NCI-H446 treated with DMSO at 0.1 percent for 48 hours (cell line): ENCODE results near the gene PSKH1.
"Not testable (repeated sequence)": the region's sequence is repeated elsewhere in the genome, so short reads cannot be mapped to it uniquely, and the experiment has no call there.

Experiments used
- DNase-seq: peaks from one replicate; lab custom pipeline; 2025; lab: John Stamatoyannopoulos, UW

Gene PSKH1

GRCh38 chr16:67886387-67886786 lies 6.7 kb upstream of the PSKH1 start:
- DNase-seq: no peak

DNA sequence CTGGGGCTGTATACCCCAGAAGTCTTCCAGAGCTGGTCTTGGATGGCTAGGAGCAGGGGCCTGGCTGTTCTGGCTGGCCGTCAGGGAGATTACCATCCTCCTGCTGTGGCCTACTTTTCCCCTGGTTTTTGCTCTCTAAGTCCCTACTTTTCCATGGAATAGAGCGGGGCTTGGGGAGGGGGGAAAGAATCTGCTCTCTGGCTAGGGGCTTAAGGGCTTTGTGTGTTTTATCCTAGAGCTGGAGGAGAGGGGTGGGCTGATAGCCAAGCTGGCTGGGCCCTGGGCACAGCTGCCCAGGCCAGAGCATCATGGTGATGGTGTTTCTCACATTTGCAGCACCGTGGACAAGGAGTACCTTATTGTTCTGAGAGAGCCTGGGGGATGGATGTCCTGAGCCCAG lies 4.7 kb upstream of the PSKH1 start:
- DNase-seq: no peak

- no peak for DNase-seq
Measured at GRCh38 chr16:67892375-67892774, 679 bp upstream of the PSKH1 start.

DNA sequence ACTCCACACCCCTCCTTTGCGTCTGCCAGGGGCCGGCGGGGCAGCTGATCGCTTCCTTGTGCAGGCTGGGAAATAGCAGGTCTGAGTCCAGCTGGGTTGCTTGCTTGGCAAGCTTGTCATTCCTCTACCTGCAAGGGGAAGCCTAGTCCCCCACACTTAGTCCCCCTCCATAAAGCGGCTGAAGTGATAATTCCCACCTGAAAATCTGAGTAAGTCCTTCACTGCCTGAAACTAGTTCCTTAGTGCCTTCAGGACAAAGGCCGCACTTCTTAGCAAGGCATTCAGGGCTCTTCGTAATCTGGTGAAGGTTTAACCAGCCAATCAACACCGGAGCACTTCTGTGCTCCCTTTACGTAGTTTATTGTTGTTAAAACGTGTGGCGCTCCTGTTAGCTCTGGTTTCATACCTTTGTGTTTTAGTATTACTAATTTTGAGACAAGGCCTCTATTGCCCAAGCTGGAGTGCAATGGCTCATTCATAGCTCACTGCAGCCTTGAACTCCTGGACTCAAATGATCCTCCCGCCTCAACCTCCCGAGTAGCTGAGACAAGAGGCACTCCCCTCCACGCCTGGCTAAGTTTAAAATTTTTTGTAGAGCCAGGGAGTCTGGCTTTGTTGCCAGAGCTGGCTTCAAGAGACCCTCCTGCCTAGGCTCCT lies 817 bp downstream of the PSKH1 start:
- no peak for DNase-seq

GRCh38 chr16:67897231-67897630 lies 4.2 kb downstream of the PSKH1 start:
- no peak for DNase-seq

DNA sequence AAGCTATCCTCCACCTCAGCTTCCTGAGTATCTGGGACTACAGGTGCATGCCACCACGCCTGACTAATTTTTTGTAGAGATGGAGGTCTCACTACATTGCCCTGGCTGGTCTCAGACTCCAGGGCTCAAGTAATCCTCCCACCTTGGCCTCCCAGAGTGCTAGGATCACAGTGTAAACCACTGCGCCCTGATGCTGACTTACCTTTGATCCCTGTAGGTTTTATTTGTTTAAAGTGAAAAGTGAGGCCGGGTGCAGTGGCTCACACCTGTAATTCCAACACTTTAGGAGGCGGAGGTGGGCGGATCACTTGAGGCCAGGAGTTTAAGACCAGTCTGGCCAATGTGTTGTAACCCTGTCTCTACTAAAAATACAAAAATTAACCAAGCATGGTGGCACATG lies 8.7 kb downstream of the PSKH1 start:
- no peak for DNase-seq

GRCh38 chr16:67902831-67903230 lies 9.8 kb downstream of the PSKH1 start:
- DNase-seq: no peak

DNA sequence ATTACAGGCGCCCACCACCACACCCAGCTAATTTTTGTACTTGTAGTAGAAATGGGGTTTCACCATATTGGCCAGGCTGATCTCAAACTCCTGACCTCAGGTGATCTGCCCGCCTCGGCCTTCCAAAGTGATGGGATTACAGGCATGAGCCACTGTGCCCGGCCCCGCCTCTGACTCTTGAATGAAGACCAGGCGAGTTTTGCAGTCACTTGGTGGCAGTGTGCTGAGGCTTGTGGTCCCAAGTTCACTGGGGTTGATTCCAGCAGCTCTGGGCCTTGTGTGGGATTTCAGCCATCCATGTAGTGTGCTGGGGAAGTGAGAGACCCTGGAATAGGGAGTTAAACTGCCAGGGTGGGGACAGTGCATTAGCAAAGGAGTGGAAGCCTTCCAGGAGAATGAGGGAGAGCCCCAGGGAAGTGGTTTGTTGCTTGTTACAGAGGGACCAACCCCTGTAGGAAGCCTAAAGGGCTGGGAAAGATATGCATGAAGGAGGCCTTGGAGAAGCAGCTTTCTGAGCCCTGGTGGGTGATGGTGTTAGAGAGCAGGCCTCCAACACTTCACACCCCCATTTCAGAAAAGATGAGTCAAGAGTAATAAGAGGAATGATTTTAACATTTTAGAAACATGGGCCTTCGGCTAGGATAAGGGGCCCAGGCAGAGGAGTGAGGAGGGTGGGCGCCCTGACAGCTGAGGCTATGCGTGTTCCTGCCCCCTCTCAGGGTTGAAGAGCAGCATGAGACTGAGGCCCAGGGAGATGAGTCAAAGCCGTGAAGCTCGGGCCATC lies 14.5 kb downstream of the PSKH1 start:
- DNase-seq: no peak

- no peak for DNase-seq
Measured at GRCh38 chr16:67909056-67909742, 16.1 kb downstream of the PSKH1 start.

DNA sequence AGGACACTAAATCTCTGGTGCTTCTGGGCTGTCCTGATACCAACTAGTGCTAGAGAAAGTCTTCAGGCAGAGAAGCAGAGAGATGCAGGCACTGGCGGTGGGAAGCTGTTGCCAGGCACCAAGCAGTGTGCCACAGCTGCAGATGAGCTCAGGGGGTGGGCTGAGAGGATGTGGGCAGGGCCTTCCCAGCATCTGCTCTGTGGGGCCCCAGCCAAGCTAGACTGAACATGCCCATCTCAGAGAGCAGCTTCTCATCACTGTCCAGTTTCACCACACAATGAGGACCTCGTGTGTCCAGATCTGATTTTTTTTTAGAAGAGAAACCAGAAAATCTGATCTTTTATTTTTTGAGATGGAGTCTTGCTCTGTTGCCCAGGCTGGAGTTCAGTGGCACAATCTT lies 17.1 kb downstream of the PSKH1 start:
- DNase-seq: no peak

- no peak for DNase-seq
Measured at GRCh38 chr16:67914758-67915495, 21.9 kb downstream of the PSKH1 start.

DNA sequence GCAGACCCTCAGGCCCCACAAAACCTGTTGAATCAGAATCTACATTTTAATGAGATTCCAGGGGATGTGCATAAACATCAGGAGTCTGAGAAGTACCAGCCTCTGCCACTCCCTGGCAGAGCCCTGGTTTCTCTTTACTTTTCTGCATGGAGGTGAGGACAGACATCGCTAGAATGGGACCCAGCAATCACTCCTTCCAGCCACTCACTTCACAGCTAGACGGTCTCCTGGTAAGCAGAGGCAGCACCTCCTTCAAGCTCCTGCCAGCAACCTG lies 22.4 kb downstream of the PSKH1 start:
- not testable (repeated sequence) for DNase-seq

DNA sequence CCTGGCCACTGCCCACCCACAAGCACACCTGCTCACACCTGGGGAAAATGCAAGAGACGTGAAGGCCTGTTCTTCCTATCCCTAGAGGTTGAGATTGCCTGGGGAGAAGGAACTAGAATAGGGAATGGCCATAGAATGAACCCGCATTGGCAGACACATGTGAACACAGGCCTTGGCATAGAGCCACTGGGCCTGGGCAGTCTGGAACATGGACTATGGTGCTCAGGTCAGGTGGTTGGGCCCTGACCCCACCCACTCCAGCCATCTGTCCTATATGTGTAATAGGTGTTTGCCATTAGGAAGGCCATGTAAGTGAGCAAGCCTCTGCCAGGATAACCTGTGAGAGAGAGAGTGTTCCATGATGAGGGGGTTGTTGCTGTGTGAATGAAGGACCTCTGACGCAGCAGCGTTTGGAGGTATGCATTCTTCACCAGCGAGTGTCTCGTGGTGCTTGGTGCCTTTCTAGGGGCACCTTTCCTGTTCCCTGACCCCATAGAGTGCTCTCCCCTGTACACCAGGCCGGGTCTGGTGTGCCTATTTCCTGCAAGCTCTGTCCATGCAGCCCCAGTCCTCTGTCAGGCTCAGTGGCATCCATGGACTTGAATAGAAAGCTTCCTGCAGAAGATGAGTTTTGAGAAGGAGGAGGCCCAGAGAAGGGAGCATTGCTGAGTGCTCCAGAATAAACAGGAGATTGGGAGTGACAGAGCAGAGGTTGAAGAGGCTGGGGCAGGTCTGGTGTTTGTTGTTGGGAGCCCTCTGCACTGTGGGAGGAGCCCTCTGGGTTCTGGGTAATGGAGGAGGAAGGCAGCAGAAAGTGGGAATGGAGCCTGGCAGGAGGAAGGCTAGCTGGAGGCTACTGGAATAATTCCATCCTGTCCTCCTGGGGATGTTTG lies 23.0 kb downstream of the PSKH1 start:
- DNase-seq: no peak

DNA sequence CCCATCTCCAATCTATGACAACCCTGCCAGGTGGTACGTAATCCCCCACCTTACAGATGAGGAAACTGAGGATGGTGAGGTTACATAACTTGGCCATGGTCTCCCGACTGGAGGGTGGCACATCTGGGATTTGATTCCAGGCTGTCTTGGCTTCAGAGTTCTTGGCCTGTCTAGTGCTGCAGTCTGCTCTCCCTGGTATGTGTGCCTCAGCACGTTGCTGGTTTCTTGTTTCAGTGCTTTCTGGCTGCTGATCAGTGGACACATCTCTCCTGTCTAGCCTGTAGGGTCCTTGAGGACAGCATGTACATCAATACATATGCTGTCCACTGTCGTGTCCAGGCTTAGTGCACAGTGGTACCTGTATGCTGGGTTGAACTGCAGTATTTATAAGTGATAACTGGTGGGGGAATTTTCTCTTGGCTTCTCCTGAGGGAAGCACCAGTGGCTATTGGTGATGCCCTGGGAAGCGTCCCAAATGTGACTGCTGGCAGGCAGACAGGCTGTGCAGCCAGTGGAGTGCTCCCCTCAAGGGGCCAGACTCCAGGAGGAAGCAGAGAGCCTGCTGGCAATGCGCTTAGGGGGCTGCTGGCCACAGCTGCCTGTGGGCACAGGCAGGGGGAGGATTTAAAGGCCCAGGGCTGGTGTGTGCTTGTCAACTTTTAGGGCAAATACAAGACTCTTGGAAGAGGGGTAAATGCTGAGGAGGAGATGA lies 24.2 kb downstream of the PSKH1 start:
- DNase-seq: peak; percentile 27

GRCh38 chr16:67917852-67918236 lies 24.8 kb downstream of the PSKH1 start:
- DNase-seq: no peak

DNA sequence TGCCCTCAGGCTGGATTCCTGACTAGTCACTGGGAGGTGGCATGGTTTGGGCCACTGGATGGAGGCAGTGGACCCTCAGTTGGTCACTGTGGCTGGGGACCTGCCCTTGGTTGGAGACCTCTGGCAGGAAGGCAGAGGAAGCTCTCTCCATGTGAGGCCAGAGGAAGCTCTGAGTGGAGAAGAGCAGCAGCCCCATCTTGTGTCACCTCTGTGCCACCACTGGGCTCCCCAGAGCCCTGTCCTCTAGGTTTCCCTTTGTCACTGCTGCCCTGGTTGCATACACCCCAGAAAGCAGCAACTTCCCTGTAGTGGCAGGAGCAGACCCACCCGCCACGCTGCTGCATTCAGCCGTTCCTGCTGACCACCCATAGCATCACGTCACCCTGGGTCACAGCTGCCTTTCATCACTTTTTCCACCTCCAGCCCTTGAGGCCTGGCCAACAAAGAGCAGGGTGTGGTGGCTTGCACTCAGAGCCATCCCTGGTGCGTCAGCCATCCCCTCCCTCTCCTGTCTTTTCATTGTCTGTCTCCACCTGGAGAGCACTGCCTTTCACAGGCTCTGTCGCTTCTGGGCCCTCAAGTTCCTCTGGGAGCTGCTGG lies 26.7 kb downstream of the PSKH1 start:
- DNase-seq: no peak

- no peak for DNase-seq
Measured at GRCh38 chr16:67922221-67922620, 29.2 kb downstream of the PSKH1 start.

DNA sequence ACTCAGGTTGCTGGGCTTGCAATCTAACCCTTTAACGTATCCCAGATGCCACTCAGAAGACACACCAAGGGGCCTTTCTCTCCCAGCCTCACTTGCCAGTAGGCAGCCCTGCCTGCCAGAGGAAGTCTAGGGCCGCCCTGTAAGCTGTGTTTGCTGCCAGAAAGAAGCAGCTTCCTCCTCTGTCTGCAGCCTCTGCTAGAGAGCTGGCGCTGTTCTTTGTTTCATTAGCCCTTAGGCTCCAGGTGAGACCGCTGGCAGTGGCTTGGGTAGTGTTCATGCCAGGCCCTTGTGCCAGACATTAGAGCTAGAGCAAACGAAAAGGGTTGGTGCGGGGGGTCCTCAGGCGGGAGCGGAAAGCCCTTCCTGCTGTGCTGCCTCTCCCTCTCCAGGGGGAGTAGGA lies 29.7 kb downstream of the PSKH1 start:
- DNase-seq: no peak

DNA sequence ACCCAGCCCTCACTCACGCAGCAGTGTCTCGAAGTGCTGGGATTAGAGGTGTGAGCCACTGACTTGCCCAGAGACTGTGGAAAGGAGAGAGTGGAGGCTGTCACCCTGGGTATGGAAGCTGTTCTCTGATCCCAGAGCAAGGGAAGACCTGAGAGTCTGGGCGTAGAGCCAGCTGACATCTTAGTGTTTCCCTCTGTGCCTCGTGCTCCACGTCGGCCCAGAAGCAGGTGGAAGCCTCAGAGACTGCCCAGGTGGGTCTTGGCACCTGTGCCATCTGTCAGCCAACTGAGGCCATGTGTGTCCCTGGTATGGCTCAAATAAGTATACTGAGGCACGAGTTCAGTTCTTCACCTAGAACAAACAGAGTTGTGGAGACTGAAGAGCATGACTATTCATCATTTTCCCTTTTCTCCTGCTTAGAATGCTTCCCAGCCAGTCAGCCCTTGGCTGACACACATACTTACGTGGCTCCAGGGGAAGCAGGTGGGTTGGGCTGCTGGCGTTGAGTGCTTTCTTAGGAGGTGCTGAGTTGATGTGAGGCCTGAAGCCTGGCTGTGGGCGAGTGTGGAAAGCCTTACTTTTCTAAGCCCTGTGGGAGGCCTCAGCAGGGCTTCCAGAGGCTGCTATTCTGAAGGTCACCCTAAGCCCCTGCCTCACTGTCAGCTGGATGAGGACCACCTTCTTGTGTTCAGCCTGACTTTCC lies 30.5 kb downstream of the PSKH1 start:
- DNase-seq: no peak
